Astrocyte of the spinal cord (primary cell): Measurements from ENCODE around the gene UNC5B.

Source experiments
- DNase-seq: peaks from one replicate; pipeline ENCODE4 v3.0.0; 2011; ENCODE audit warnings: low read depth, low spot score
- H3K4me3 ChIP-seq: 2 replicates; pipeline ENCODE4 v1.5.1; 2011; ENCODE audit warnings: low read depth, mild to moderate bottlenecking, low read length, moderate library complexity
- in situ Hi-C: cut with HindIII; loops from 2 replicates; pipeline ENCODE4 v1.10.0; 2017; ENCODE audit warnings: low sequenced_read_pairs
- TF ChIP-seq, protein P1 (sequence below): IDR thresholded peaks from 2 replicates; pipeline ENCODE4 v1.5.1; 2012; ENCODE audit warnings: low read depth, mild to moderate bottlenecking, low read length, inconsistent platforms

The UNC5B gene

DNA sequence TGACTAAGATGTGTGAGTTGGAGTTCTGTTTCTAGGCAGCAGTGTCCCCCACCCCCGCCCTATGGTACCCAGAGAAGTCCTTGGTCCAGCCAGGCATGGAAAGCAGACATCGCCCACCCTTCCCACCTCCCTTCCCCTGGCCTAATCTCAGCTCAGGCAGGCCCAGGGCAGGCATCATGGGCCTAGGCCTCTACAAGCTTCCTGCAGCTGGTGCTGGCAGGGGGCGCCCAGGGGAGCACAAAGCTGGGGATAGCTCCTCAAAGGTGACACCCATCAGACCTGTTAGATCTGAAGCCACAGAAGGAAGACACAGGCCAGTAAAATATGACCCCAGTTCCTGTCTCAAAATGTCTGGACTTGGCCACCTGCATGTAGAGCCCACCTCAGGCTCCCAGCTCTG is 18.9 kb upstream of the UNC5B start:
- in situ Hi-C loops, result no loop called here

GRCh38 chr10:71197955-71198354 is 14.4 kb upstream of the UNC5B start:
- in situ Hi-C loops, result no loop called here

More for the DNA sequence above, 18.9 kb upstream of the UNC5B start:
- TF ChIP-seq, protein P1, sequence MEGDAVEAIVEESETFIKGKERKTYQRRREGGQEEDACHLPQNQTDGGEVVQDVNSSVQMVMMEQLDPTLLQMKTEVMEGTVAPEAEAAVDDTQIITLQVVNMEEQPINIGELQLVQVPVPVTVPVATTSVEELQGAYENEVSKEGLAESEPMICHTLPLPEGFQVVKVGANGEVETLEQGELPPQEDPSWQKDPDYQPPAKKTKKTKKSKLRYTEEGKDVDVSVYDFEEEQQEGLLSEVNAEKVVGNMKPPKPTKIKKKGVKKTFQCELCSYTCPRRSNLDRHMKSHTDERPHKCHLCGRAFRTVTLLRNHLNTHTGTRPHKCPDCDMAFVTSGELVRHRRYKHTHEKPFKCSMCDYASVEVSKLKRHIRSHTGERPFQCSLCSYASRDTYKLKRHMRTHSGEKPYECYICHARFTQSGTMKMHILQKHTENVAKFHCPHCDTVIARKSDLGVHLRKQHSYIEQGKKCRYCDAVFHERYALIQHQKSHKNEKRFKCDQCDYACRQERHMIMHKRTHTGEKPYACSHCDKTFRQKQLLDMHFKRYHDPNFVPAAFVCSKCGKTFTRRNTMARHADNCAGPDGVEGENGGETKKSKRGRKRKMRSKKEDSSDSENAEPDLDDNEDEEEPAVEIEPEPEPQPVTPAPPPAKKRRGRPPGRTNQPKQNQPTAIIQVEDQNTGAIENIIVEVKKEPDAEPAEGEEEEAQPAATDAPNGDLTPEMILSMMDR, result no peak
- H3K4me3 ChIP-seq, result no peak overlapping the region
- DNase-seq, result no peak

DNA sequence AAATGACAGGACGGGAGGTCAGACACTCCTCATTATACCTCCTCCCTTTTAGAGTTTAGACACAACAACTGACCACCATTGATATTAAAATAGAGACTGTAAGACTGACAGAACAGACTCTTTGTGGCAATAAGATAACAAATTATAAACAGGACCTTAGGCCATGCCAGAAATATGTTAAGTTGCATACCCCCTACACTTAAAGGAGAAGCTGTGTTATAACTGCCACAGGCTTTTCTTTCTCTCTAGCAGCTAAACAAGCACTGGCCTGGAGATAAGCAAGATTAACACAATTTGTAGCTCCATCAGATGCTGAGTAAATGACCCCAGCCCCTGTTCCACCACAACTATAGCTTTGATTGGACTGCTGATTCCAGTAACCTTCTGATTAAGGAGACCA is 10.5 kb upstream of the UNC5B start:
- in situ Hi-C loops, result no loop called here
- TF ChIP-seq, protein P1, result no peak
- no peak overlapping the region for H3K4me3 ChIP-seq
- DNase-seq, result no peak

More at GRCh38 chr10:71197955-71198354, 14.4 kb upstream of the UNC5B start:
- H3K4me3 ChIP-seq, result no peak overlapping the region
- TF ChIP-seq, protein P1, result no peak
- DNase-seq, result no peak

GRCh38 chr10:71202314-71202713 is 10.1 kb upstream of the UNC5B start:
- in situ Hi-C loops, result no loop called here
- no peak for DNase-seq
- TF ChIP-seq, protein P1, result no peak
- no peak overlapping the region for H3K4me3 ChIP-seq

DNA sequence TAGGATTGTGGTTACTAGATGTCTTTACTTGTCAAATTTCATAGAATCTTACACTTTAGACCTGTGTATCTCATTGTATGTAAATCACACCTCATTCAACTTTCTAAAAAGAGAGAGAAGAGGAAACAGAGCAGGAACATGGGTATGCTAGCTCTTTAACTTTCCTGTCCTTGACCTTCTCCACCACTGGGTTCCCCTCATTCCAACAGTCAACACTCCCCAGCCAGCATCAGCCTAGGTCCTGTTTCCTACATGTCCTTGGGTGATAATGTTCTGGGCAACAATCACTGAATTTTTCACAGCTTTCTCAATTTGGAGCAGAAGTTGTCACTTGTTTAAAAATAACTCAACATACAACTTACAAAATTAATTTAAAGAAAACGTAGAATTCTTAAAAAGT is 9.2 kb upstream of the UNC5B start:
- DNase-seq, result no peak
- no peak overlapping the region for H3K4me3 ChIP-seq
- TF ChIP-seq, protein P1, result no peak
- in situ Hi-C loops, result no loop called here

GRCh38 chr10:71203716-71204115 is 8.7 kb upstream of the UNC5B start:
- in situ Hi-C loops, result no loop called here
- no peak for DNase-seq
- TF ChIP-seq, protein P1, result no peak
- H3K4me3 ChIP-seq, result no peak overlapping the region

- TF ChIP-seq, protein P1, result no peak
- H3K4me3 ChIP-seq, result no peak overlapping the region
- DNase-seq, result no peak
- in situ Hi-C loops, result no loop called here
Observed at GRCh38 chr10:71204746-71205145, 7.6 kb upstream of the UNC5B start.
